AG10803 (cell line): Measurements from ENCODE around the gene SPTAN1.

Experiments used
- DNase-seq: peaks from one replicate; pipeline ENCODE4 v3.0.0; 2010; ENCODE audit warnings: low read depth
- H3K4me3 ChIP-seq: 2 replicates; pipeline ENCODE4 v1.5.1; 2011; ENCODE audit warnings: mild to moderate bottlenecking, low read length, control low read depth
- CTCF ChIP-seq: conservative IDR thresholded peaks from 2 replicates; pipeline ENCODE4 v1.5.1; 2011; ENCODE audit warnings: mild to moderate bottlenecking, low read length, control low read depth, inconsistent platforms

The SPTAN1 gene

GRCh38 chr9:128587453-128587852 is 35.1 kb downstream of the SPTAN1 start:
- no peak for DNase-seq
- no peak overlapping the region for H3K4me3 ChIP-seq
- no peak for TF ChIP-seq CTCF

- DNase-seq: no peak
- TF ChIP-seq CTCF: no peak
- H3K4me3 ChIP-seq: no peak overlapping the region
Measured at GRCh38 chr9:128588581-128589233, 36.3 kb downstream of the SPTAN1 start.

GRCh38 chr9:128593039-128593438 is 40.7 kb downstream of the SPTAN1 start:
- TF ChIP-seq CTCF: no peak
- no peak for DNase-seq
- H3K4me3 ChIP-seq: no peak overlapping the region

GRCh38 chr9:128593856-128594255 is 41.5 kb downstream of the SPTAN1 start:
- DNase-seq: no peak
- no peak overlapping the region for H3K4me3 ChIP-seq
- no peak for TF ChIP-seq CTCF

GRCh38 chr9:128595471-128595870 is 43.1 kb downstream of the SPTAN1 start:
- TF ChIP-seq CTCF: no peak
- H3K4me3 ChIP-seq: no peak overlapping the region
- DNase-seq: no peak

GRCh38 chr9:128600099-128600498 is 47.7 kb downstream of the SPTAN1 start:
- no peak overlapping the region for H3K4me3 ChIP-seq
- TF ChIP-seq CTCF: no peak
- DNase-seq: no peak

- TF ChIP-seq CTCF: no peak
- no peak for DNase-seq
- H3K4me3 ChIP-seq: no peak overlapping the region
Measured at GRCh38 chr9:128603697-128604096, 51.3 kb downstream of the SPTAN1 start.
